ENCODE results near the gene CTNNA3. TPM values are rescaled to one million over a fixed set of nuclear protein-coding genes. Genes with fewer than 3 reads are reported as not detected.

The CTNNA3 gene
- total RNA-seq, 1 experiment from 2014 or later = 0.85 TPM

DNA sequence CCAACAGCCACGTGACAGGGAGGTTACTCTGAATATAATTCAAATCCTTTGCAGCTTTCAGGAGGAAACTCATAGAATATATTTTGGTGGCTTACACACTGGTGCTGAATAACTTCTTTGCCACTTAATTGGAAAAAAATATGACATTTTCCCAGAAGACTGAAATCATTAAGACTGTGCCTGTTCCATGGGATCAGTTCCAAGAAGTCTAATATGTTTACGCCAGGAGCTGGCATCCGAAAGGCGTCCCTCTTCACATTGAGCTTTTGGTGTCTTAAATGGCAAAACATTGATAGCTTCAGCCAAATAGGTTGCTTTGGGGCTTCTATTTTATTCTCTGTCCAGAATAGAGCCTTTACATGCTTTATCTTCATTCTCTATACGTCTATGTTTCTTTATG is 1687.8 kb downstream of the CTNNA3 start:
- DNase-seq (ENCODE audit: low read depth, low spot score) (no peak), ATAC-seq (no peak)
- intact Hi-C loops (cut with micrococcal nuclease; ENCODE audit: unreplicated experiment) = no loop called here
- Histone ChIP-seq H3K36me3 (ENCODE audit: control insufficient read depth, insufficient read depth, low read length) (no peaks in the 10 kb centered on the region), H3K9me3 (ENCODE audit: control insufficient read depth, insufficient read depth, low read depth, low read length) (peaks cover 4% of the 10 kb centered on the region; the same call in 1 of the 2 replicates), H3K4me1 (ENCODE audit: control insufficient read depth, insufficient read depth, low read length) (no peaks in the 10 kb centered on the region), H3K27me3 (ENCODE audit: control insufficient read depth, insufficient read depth, low read length) (no peaks in the 10 kb centered on the region), H3K27ac (ENCODE audit: low read length) (no peak overlapping the region), H3K4me3 (ENCODE audit: low read depth in 2 of 2, low read length in 2 of 2) (no peak overlapping the region)
- CTCF ChIA-PET = no interaction called here
- no TSS peak for BruUV-seq (replicated peaks)
- POLR2A ChIA-PET = no interaction called here
- TF ChIP-seq TCF7L2 (IDR thresholded peaks at IDR 0.05; ENCODE audit: low read depth, low read length) (no peak), CTCF (IDR thresholded peaks at IDR 0.05) (no peak)
- in situ Hi-C loops (cut with HindIII; ENCODE audit: low pct_unique_long_range_greater_than_20kb, low sequenced_read_pairs) = no loop called here

DNA sequence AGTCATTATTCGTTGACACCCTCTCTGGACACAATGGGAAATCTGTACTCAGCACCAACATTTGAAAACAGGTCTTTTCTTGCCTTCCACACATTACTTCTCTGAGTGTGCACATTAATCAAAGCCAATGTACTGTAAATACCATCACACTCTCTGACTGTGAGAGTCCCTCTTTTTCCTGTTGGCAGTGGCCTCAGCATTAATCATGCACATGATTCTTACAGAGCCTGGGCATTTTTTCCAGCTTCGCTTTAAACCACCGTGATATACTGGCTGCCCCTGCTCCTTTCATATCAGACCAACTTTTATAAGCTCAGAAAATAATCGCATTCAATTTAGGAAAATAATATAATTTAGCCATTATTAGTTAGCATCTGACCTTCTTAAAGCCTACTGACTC is 1689.6 kb downstream of the CTNNA3 start:
- Histone ChIP-seq H3K4me3 (ENCODE audit: low read depth in 2 of 2, low read length in 2 of 2) (no peak overlapping the region), H3K4me1 (ENCODE audit: control insufficient read depth, insufficient read depth, low read length) (no peaks in the 10 kb centered on the region), H3K27me3 (ENCODE audit: control insufficient read depth, insufficient read depth, low read length) (no peaks in the 10 kb centered on the region), H3K36me3 (ENCODE audit: control insufficient read depth, insufficient read depth, low read length) (no peaks in the 10 kb centered on the region), H3K9me3 (ENCODE audit: control insufficient read depth, insufficient read depth, low read depth, low read length) (peaks cover 4% of the 10 kb centered on the region; the same call in 1 of the 2 replicates), H3K27ac (ENCODE audit: low read length) (no peak overlapping the region)
- ChIA-PET CTCF (no interaction called here), POLR2A (no interaction called here)
- no peak for TF ChIP-seq TCF7L2 (IDR thresholded peaks at IDR 0.05; ENCODE audit: low read depth, low read length)
- TF ChIP-seq CTCF (IDR thresholded peaks at IDR 0.05) = no peak
- intact Hi-C loops (cut with micrococcal nuclease; ENCODE audit: unreplicated experiment) = no loop called here
- DNase-seq (ENCODE audit: low read depth, low spot score) = no peak
- no TSS peak for BruUV-seq (replicated peaks)
- in situ Hi-C loops (cut with HindIII; ENCODE audit: low pct_unique_long_range_greater_than_20kb, low sequenced_read_pairs) = no loop called here
- no peak for ATAC-seq

GRCh38 chr10:65993451-65993850 is 1702.5 kb downstream of the CTNNA3 start:
- Histone ChIP-seq H3K36me3 (ENCODE audit: control insufficient read depth, insufficient read depth, low read length) (no peaks in the 10 kb centered on the region), H3K27ac (ENCODE audit: low read length) (no peak overlapping the region), H3K27me3 (ENCODE audit: control insufficient read depth, insufficient read depth, low read length) (no peaks in the 10 kb centered on the region), H3K9me3 (ENCODE audit: control insufficient read depth, insufficient read depth, low read depth, low read length) (no peaks in the 10 kb centered on the region), H3K4me3 (ENCODE audit: low read depth in 2 of 2, low read length in 2 of 2) (no peak overlapping the region), H3K4me1 (ENCODE audit: control insufficient read depth, insufficient read depth, low read length) (no peaks in the 10 kb centered on the region)
- in situ Hi-C loops (cut with HindIII; ENCODE audit: low pct_unique_long_range_greater_than_20kb, low sequenced_read_pairs) = no loop called here
- ATAC-seq (no peak), DNase-seq (ENCODE audit: low read depth, low spot score) (no peak)
- ChIA-PET CTCF (no interaction called here), POLR2A (no interaction called here)
- intact Hi-C loops (cut with micrococcal nuclease; ENCODE audit: unreplicated experiment) = no loop called here
- no TSS peak for BruUV-seq (replicated peaks)
- TF ChIP-seq CTCF (IDR thresholded peaks at IDR 0.05) = no peak
- TF ChIP-seq SIN3A (IDR thresholded peaks at IDR 0.05; ENCODE audit: borderline replicate concordance, insufficient read depth, low read depth, low read length) = no peak
- TF ChIP-seq, protein P1, sequence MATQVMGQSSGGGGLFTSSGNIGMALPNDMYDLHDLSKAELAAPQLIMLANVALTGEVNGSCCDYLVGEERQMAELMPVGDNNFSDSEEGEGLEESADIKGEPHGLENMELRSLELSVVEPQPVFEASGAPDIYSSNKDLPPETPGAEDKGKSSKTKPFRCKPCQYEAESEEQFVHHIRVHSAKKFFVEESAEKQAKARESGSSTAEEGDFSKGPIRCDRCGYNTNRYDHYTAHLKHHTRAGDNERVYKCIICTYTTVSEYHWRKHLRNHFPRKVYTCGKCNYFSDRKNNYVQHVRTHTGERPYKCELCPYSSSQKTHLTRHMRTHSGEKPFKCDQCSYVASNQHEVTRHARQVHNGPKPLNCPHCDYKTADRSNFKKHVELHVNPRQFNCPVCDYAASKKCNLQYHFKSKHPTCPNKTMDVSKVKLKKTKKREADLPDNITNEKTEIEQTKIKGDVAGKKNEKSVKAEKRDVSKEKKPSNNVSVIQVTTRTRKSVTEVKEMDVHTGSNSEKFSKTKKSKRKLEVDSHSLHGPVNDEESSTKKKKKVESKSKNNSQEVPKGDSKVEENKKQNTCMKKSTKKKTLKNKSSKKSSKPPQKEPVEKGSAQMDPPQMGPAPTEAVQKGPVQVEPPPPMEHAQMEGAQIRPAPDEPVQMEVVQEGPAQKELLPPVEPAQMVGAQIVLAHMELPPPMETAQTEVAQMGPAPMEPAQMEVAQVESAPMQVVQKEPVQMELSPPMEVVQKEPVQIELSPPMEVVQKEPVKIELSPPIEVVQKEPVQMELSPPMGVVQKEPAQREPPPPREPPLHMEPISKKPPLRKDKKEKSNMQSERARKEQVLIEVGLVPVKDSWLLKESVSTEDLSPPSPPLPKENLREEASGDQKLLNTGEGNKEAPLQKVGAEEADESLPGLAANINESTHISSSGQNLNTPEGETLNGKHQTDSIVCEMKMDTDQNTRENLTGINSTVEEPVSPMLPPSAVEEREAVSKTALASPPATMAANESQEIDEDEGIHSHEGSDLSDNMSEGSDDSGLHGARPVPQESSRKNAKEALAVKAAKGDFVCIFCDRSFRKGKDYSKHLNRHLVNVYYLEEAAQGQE (IDR thresholded peaks at IDR 0.05; ENCODE audit: insufficient read depth in 1 of 2, low read depth in 2 of 2, low read length in 1 of 2) = no peak
- no peak for TF ChIP-seq POLR2AphosphoS5 (IDR thresholded peaks at IDR 0.05; ENCODE audit: low read depth, low read length)
- TF ChIP-seq TCF7L2 (IDR thresholded peaks at IDR 0.05; ENCODE audit: low read depth, low read length) = no peak
